DMS53 (cell line): ENCODE data around the gene CFC1.
"Not testable (repeated sequence)": the region's sequence is repeated elsewhere in the genome, so short reads cannot be mapped to it uniquely, and the experiment has no call there.

Experiments used
- DNase-seq: peaks from one replicate; lab custom pipeline; 2025; lab: John Stamatoyannopoulos, UW

The CFC1 gene

DNA sequence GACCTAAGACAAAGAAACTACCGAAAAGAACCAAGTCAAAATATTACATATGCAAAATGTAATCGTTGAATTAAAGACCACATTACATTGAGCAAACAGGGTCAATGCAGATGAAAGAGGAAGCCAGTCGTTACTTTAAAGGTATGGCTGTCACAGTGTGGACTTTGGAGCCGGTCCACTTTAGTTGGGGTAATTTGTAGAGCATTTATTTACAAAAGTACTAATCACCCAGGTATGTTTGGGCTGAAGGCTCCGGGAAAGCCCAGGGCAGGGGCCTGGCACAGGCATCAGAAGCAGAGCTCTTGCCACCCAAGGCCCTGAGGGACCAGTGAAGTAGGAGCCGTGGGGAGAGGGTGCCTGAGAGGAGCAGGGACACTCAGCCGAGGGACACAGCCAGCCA is 15.8 kb downstream of the CFC1 start:
- DNase-seq: not testable (repeated sequence)

DNA sequence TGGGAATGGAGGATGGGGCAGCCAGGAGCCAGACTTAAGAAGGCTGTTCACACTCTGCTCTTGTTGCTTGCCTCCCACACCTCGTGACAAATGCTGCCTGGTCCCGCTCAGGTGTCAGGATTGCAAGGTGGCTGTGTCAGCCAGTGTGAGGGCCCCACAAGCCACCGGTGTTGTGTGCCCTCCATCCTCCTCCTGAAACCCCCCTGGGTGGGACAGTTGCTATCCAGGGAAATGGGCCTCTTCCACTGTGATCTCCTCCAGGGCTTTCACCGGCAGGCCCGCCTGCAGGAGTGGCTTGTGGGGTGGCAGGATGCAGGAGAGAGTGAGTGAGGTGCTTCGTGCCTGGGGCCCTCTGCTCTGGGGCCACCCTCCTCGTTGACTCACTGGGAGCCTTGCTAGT is 16.4 kb downstream of the CFC1 start:
- not testable (repeated sequence) for DNase-seq

DNA sequence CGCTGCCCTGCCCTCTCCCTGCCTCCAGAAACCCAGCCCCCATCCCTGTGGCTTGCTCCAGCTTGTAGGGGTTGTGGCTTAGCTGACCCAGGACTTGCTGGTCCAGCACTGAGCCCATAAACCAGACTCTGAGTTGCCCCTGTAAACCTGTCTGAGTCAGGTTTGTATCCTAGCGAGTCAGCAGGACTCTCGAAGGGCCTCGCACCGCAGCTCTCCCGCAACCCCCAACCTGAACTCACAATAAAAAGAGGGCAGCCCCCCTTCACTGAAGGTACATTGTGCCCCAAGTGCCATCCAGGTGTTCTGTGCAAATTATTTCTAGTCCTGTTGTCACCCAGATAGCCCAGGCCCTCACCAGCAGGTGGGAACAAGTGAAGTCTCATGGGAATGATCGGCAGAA is 17.9 kb downstream of the CFC1 start:
- DNase-seq: not testable (repeated sequence)

DNA sequence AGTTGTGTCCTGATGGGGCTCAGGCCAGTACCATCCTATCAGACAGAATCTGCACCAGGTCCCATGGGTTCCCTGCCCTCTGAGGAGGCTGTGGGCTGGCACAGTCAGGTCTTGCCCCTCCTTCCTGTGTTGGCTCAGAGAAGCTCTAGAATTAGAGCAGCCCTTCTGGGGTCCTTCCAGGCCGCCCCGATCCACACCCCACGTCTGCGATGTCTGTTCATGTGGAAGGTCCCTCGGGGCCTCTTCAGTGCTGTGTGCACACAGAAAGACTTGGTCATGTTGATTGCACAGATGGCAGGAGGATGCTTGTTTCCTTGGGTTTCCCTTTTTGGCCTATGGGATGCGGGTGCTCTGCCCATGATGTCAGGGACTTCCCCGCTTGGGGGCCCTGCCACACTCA is 20.3 kb downstream of the CFC1 start:
- not testable (repeated sequence) for DNase-seq

DNA sequence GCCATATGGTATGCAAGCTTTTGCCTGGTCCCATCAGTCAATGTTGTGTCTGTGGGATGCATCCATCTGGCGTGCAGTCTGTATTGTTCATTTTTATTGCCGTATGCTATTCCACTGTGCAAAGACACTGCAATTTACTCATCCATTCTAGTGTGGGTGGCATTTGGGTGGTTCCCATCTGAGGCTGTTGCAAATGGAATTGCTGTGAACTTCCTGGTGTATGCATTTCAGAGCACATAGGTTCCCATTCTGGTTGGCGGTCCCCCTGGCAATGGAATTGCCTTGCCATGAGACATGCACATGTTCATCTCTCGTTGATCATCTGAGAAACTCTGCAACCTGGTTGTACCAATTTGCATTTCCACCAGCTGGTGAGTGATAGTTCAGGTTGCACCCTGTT is 21.8 kb downstream of the CFC1 start:
- DNase-seq: not testable (repeated sequence)

DNA sequence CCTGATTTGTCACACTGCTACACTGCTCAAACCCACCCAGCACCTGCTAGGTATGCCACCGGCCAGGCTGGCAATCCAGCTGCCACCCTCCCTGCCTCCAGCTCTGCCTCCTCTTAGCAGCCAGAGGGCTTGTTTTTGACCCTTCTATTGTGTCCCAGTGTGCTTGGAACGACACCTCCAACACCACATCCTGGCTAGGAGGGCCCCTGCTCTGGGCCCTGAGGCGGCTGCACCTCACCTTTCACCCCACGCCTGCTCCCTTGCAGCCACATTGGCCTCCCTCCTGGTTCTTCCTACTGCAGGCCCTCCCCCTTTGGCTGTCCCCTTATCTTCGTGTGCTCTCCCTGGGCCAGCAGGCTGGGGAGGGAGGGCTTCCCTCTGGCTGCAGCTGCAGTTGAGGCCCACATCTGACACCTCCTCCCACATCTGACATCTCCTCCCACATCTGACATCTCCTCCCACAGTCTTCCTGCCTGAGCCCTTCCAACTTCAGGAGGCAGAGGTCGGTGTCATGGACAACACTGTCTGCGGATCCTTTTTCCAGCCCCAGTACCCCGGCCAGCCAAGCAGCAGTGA is 23.1 kb downstream of the CFC1 start:
- DNase-seq: not testable (repeated sequence)

DNA sequence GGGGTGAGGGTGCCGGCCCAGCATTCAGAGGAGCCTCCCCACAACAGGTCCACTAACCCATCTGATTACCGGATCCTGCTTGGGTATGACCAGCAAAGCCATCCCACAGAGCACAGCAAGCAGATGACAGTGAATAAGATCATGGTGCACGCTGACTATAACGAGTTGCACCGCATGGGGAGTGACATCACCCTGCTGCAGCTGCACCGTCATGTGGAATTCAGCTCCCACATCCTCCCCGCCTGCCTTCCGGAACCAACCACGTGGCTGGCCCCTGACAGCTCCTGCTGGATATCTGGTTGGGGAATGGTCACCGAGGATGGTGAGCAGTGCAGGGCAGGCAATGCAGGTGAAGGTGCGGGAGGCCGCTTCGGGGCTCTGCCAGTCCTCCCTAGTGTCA is 25.1 kb downstream of the CFC1 start:
- DNase-seq: not testable (repeated sequence)

DNA sequence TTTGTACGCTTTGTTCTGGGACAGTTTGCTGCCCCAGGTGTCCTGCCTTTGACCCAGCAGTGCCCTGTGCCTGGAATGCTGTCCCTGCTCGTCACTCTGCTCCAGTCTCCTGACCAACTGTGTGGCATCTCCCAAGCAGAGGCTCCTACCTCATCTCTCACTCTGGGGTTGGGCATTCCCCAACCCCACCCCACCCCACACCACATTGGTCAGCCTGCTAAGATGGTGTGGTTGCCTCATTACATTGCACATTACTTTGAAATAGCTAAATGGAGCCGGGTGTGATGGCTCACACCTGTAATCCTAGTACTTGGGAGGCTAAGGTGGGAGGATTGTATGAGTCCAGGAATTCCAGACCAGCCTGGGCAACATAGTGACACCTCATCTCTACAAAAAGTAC is 27.4 kb downstream of the CFC1 start:
- not testable (repeated sequence) for DNase-seq

DNA sequence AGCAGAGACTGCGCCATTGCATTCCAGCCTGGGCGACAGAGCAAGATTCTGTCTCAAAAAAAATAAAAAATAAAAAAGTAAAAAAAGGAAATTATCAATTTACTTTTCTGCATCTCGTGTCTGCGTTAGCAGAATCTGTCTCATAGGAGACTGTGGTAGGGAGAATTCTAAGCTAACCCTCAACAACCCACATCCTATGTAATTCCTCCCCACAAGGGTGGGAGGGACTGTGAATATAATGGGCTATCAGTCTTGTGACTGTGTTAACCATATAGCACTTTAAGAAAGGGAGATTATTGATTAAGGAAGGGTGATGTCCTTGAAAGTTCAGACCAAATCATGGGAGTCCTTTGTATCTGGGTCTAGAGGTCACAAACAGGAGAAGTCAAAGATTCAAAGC is 33.2 kb downstream of the CFC1 start:
- not testable (repeated sequence) for DNase-seq

DNA sequence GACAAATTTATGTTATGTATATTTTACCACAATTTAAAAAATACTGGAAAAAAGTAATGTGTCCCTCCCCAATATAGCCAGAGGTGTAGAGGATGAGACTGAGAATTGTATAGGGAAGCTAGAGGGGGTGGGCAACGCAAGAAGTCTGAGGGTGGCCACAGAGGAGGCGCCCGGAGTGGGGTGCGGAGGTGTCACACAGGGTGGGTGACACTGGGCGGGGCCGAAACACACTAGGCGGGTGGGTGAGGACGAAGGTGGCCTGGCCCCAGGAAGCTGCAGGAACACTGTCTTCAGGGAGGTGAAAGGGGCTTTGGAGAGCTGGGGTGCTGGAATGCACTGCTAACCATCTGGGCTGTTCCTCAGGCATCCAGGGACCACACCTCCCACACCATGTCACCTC is 42.9 kb downstream of the CFC1 start:
- not testable (repeated sequence) for DNase-seq

DNA sequence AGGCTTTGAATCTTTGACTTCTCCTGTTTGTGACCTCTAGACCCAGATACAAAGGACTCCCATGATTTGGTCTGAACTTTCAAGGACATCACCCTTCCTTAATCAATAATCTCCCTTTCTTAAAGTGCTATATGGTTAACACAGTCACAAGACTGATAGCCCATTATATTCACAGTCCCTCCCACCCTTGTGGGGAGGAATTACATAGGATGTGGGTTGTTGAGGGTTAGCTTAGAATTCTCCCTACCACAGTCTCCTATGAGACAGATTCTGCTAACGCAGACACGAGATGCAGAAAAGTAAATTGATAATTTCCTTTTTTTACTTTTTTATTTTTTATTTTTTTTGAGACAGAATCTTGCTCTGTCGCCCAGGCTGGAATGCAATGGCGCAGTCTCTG is 45.2 kb downstream of the CFC1 start:
- DNase-seq: not testable (repeated sequence)

DNA sequence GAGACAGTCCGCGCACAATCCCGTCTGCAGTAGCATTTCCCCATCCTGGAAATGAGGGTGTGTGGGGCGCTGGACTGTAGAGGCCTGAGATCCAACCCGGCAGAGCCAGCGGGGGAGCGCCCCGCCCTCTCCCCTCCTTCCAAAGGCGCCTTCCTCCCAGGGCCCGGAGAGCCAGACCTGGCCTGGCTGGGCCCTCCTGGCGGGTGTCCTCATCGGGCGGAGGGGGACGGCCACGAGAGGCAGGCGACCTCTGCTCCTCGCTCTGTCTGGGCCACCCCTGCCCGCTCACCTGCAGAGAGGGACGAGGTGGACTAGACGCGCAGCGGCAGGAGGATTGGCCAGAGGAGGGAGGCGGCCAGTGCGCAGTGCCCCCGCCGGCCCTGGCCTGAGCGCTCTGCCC is 49.9 kb downstream of the CFC1 start:
- DNase-seq: not testable (repeated sequence)

DNA sequence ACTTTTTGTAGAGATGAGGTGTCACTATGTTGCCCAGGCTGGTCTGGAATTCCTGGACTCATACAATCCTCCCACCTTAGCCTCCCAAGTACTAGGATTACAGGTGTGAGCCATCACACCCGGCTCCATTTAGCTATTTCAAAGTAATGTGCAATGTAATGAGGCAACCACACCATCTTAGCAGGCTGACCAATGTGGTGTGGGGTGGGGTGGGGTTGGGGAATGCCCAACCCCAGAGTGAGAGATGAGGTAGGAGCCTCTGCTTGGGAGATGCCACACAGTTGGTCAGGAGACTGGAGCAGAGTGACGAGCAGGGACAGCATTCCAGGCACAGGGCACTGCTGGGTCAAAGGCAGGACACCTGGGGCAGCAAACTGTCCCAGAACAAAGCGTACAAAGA is 51.0 kb downstream of the CFC1 start:
- not testable (repeated sequence) for DNase-seq

DNA sequence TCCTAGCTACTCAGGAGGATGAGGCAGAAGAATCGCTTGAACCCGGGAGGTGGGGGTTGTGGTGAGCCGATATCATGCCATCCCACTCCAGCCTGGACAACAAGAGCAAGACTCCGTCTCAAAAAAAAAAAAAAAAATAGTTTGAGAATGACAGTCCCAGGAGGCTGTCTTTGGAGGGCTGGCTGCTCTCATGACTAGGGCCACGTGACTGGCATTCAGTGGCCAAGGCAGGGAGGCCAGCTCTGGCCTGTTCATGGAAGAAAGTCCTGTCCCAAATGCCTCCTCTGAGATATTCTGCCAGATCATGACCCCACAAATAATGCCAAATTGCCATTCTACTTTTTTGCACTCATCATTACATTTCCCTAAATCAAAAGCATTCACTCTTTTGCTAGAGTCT is 54.4 kb downstream of the CFC1 start:
- not testable (repeated sequence) for DNase-seq

DNA sequence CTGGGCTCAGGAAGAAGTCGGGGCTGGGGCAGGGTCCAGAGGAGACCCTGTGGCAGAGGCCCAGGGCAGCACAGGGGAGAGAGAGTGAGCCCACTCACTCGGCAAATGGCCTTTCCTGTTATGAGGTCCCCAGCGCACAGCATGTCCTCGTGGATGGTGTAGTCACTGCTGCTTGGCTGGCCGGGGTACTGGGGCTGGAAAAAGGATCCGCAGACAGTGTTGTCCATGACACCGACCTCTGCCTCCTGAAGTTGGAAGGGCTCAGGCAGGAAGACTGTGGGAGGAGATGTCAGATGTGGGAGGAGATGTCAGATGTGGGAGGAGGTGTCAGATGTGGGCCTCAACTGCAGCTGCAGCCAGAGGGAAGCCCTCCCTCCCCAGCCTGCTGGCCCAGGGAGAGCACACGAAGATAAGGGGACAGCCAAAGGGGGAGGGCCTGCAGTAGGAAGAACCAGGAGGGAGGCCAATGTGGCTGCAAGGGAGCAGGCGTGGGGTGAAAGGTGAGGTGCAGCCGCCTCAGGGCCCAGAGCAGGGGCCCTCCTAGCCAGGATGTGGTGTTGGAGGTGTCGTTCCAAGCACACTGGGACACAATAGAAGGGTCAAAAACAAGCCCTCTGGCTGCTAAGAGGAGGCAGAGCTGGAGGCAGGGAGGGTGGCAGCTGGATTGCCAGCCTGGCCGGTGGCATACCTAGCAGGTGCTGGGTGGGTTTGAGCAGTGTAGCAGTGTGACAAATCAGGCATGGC is 55.4 kb downstream of the CFC1 start:
- not testable (repeated sequence) for DNase-seq

DNA sequence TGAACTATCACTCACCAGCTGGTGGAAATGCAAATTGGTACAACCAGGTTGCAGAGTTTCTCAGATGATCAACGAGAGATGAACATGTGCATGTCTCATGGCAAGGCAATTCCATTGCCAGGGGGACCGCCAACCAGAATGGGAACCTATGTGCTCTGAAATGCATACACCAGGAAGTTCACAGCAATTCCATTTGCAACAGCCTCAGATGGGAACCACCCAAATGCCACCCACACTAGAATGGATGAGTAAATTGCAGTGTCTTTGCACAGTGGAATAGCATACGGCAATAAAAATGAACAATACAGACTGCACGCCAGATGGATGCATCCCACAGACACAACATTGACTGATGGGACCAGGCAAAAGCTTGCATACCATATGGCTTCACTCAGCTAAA is 56.6 kb downstream of the CFC1 start:
- DNase-seq: not testable (repeated sequence)
